Measurements from ENCODE around the gene SKOR1. TPM values are rescaled to one million over a fixed set of nuclear protein-coding genes. Genes with fewer than 3 reads are reported as not detected.
A peak's percentile ranks its signal among the peaks of the same experiment; 100 is the strongest.

SKOR1 gene
- total and polyA plus RNA-seq, 2 of the 13 experiments (the other 11 are each of a cell fraction or from before 2014, with no cell fraction given): 0.09 to 0.11 TPM

DNA sequence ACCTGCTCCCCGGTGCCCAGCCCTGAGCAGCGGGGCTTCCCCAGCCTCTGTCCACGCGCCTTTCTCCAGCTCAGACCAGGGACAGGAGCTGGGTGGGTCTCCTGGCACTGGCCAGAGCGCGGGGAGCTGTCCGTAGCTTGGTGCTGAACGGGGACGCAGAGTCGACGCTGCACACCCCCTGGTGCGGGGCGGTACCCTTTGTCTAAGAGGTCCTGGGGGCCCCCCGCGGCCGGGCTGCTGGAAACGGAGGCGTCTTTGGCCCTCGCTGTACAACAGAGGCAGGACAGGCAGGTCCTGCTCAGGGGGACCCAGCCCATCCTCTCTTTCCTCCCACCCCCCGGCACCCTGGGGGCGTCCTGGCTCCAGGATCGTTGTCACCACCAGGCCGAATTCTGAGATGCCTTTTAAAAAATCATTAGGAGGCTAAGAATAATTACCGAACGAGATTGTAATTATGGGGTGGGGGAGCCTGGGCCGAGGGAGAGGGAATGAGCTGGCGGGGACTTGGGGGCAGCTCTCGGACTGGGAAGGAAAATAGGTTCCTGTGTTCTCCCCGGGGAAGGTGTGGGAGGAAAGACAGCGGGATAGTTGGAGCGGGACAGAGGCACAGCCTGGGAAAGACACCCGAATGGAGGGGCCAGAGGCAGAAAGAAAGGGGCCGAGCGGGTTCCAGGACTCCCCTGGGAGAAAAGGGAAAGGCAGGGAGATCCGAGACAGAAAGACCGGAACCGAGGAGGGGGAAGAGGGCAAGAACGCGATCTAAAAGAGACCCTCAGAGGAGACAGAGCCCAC is 4.1 kb upstream of the SKOR1 start (continued):
- TF ChIP-seq ZBTB40 (IDR thresholded peaks at IDR 0.05) (no peak), ZBTB40 (CRISPR knock-in tag; IDR thresholded peaks at IDR 0.05) (0 out of 2 replicates have a peak, but pooled peaks have one; percentile 64), FOSL1 (CRISPR knock-in tag; IDR thresholded peaks at IDR 0.05; ENCODE audit: borderline replicate concordance) (0 out of 2 replicates have a peak, but pooled peaks have one; percentile 27), IRF2 (CRISPR knock-in tag; IDR thresholded peaks at IDR 0.05) (peak; percentile 37; the same call in 1 of the 2 replicates), PBX2 (CRISPR knock-in tag; IDR thresholded peaks at IDR 0.05) (no peak), ELF3 (CRISPR knock-in tag; IDR thresholded peaks at IDR 0.05) (peak; percentile 26; the same call in 1 of the 2 replicates), SP5 (CRISPR knock-in tag; IDR thresholded peaks at IDR 0.05; ENCODE audit: borderline replicate concordance, low read depth) (no peak), SRY (CRISPR knock-in tag; IDR thresholded peaks at IDR 0.05) (no peak)
- TF ChIP-seq, protein P1, sequence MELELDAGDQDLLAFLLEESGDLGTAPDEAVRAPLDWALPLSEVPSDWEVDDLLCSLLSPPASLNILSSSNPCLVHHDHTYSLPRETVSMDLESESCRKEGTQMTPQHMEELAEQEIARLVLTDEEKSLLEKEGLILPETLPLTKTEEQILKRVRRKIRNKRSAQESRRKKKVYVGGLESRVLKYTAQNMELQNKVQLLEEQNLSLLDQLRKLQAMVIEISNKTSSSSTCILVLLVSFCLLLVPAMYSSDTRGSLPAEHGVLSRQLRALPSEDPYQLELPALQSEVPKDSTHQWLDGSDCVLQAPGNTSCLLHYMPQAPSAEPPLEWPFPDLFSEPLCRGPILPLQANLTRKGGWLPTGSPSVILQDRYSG (CRISPR knock-in tag; IDR thresholded peaks at IDR 0.05): 0 out of 2 replicates have a peak, but pooled peaks have one; percentile 47
- TF ChIP-seq, protein P2, sequence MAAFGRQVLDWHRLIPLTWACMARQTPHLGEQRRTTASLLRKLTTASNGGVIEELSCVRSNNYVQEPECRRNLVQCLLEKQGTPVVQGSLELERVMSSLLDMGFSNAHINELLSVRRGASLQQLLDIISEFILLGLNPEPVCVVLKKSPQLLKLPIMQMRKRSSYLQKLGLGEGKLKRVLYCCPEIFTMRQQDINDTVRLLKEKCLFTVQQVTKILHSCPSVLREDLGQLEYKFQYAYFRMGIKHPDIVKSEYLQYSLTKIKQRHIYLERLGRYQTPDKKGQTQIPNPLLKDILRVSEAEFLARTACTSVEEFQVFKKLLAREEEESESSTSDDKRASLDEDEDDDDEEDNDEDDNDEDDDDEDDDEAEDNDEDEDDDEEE (CRISPR knock-in tag; IDR thresholded peaks at IDR 0.05): no peak
- TF ChIP-seq, protein P3, sequence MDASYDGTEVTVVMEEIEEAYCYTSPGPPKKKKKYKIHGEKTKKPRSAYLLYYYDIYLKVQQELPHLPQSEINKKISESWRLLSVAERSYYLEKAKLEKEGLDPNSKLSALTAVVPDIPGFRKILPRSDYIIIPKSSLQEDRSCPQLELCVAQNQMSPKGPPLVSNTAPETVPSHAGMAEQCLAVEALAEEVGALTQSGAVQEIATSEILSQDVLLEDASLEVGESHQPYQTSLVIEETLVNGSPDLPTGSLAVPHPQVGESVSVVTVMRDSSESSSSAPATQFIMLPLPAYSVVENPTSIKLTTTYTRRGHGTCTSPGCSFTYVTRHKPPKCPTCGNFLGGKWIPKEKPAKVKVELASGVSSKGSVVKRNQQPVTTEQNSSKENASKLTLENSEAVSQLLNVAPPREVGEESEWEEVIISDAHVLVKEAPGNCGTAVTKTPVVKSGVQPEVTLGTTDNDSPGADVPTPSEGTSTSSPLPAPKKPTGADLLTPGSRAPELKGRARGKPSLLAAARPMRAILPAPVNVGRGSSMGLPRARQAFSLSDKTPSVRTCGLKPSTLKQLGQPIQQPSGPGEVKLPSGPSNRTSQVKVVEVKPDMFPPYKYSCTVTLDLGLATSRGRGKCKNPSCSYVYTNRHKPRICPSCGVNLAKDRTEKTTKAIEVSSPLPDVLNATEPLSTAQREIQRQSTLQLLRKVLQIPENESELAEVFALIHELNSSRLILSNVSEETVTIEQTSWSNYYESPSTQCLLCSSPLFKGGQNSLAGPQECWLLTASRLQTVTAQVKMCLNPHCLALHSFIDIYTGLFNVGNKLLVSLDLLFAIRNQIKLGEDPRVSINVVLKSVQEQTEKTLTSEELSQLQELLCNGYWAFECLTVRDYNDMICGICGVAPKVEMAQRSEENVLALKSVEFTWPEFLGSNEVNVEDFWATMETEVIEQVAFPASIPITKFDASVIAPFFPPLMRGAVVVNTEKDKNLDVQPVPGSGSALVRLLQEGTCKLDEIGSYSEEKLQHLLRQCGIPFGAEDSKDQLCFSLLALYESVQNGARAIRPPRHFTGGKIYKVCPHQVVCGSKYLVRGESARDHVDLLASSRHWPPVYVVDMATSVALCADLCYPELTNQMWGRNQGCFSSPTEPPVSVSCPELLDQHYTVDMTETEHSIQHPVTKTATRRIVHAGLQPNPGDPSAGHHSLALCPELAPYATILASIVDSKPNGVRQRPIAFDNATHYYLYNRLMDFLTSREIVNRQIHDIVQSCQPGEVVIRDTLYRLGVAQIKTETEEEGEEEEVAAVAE (CRISPR knock-in tag; IDR thresholded peaks at IDR 0.05; ENCODE audit: borderline replicate concordance): 0 out of 2 replicates have a peak, but pooled peaks have one; percentile 52

Measured in HepG2 (cell line).